Kidney epithelial cell (primary cell): Measurements from ENCODE around the gene NFE2. TPM values are rescaled to one million over a fixed set of nuclear protein-coding genes. Genes with fewer than 3 reads are reported as not detected.

Source experiments
- DNase-seq: peaks from one replicate; pipeline ENCODE4 v3.0.0-alpha.2; 2010; ENCODE audit warnings: low read depth
- H3K27me3 ChIP-seq: 2 replicates; pipeline ENCODE4 v1.6.0; 2011; ENCODE audit warnings: low read length; ENCODE audit not compliant: control insufficient read depth, insufficient read depth
- H3K36me3 ChIP-seq: 2 replicates; pipeline ENCODE4 v1.5.1; 2011; ENCODE audit warnings: low read length; ENCODE audit not compliant: control insufficient read depth, insufficient read depth
- H3K4me3 ChIP-seq: 2 replicates; pipeline ENCODE4 v1.5.1; 2011; ENCODE audit warnings: low read depth, mild to moderate bottlenecking, control low read depth, low read length
- CTCF ChIP-seq: IDR thresholded peaks from 2 replicates; pipeline ENCODE4 v1.5.1; 2011; ENCODE audit warnings: mild to moderate bottlenecking, moderate library complexity, low read length, control low read depth, inconsistent platforms; ENCODE audit not compliant: insufficient read depth, poor library complexity, severe bottlenecking
- total RNA-seq: library from RNA; depleted of rRNA; stranded (reverse); fragments of >200 nt; gene quantifications from 2 replicates; pipeline ENCODE4 v1.2.3, GENCODE V29; 2015

Gene NFE2
- total RNA-seq = 0.07 and 0.17 TPM in 2 replicates

GRCh38 chr12:54300732-54301427 lies at the start of gene NFE2:
NFE2 (minus strand) TSS chr12:54301015; CDS start chr12:54295248, 5,767 bp downstream.
- no peak within 1 kb of the TSS for H3K4me3 ChIP-seq
- H3K27me3 ChIP-seq = peaks cover 8% of the 10 kb centered on the region
- peak; percentile 14 for TF ChIP-seq CTCF
- no peak for DNase-seq
- H3K36me3 ChIP-seq = no peaks in the 10 kb centered on the region

GRCh38 chr12:54349679-54350078 lies 48.9 kb upstream of the NFE2 start:
- DNase-seq = no peak
- no peak for TF ChIP-seq CTCF
- Histone ChIP-seq H3K4me3 (no peak overlapping the region), H3K27me3 (no peaks in the 10 kb centered on the region), H3K36me3 (no peaks in the 10 kb centered on the region)

- no peaks in the 10 kb centered on the region for H3K36me3 ChIP-seq
- DNase-seq = no peak
- TF ChIP-seq CTCF = no peak
- H3K4me3 ChIP-seq = no peak overlapping the region
- no peaks in the 10 kb centered on the region for H3K27me3 ChIP-seq
These were observed 48.2 kb upstream of the NFE2 start for GRCh38 chr12:54349036-54349435.

GRCh38 chr12:54341378-54342300 lies 40.8 kb upstream of the NFE2 start:
- H3K36me3 ChIP-seq = no peaks in the 10 kb centered on the region
- TF ChIP-seq CTCF = no peak
- no peak overlapping the region for H3K4me3 ChIP-seq
- DNase-seq = no peak
- no peaks in the 10 kb centered on the region for H3K27me3 ChIP-seq

- no peaks in the 10 kb centered on the region for H3K36me3 ChIP-seq
- H3K4me3 ChIP-seq = no peak overlapping the region
- H3K27me3 ChIP-seq = no peaks in the 10 kb centered on the region
- TF ChIP-seq CTCF = no peak
- DNase-seq = no peak
These were observed 40.0 kb upstream of the NFE2 start for GRCh38 chr12:54340846-54341245.
